Measurements from ENCODE around the gene GMDS.

GMDS gene

GRCh38 chr6:2257363-2257762 is 12.0 kb upstream of the GMDS start:
- DNase-seq (ENCODE audit: low read depth), result no peak
- TF ChIP-seq CTCF (IDR thresholded peaks at IDR 0.05; ENCODE audit: insufficient read depth, low read depth, low read length, missing control alignments), result no peak

GRCh38 chr6:2254747-2255146 is 9.3 kb upstream of the GMDS start:
- H3K4me3 ChIP-seq (ENCODE audit: low read depth, low read length), result no peak overlapping the region
- no peak for DNase-seq (ENCODE audit: low read depth)
- no peak for TF ChIP-seq CTCF (IDR thresholded peaks at IDR 0.05; ENCODE audit: insufficient read depth, low read depth, low read length, missing control alignments)

More at GRCh38 chr6:2257363-2257762, 12.0 kb upstream of the GMDS start:
- H3K4me3 ChIP-seq (ENCODE audit: low read depth, low read length), result no peak overlapping the region

- no peak for DNase-seq (ENCODE audit: low read depth)
- H3K4me3 ChIP-seq (ENCODE audit: low read depth, low read length), result no peak overlapping the region
- TF ChIP-seq CTCF (IDR thresholded peaks at IDR 0.05; ENCODE audit: insufficient read depth, low read depth, low read length, missing control alignments), result no peak
Observed at GRCh38 chr6:2249126-2249525, 3.7 kb upstream of the GMDS start.

GRCh38 chr6:2247664-2248063 is 2.3 kb upstream of the GMDS start:
- TF ChIP-seq CTCF (IDR thresholded peaks at IDR 0.05; ENCODE audit: insufficient read depth, low read depth, low read length, missing control alignments), result no peak
- no peak overlapping the region for H3K4me3 ChIP-seq (ENCODE audit: low read depth, low read length)
- no peak for DNase-seq (ENCODE audit: low read depth)

- peak overlapping the region; percentile 99 for H3K4me3 ChIP-seq (ENCODE audit: low read depth, low read length)
- no peak for TF ChIP-seq CTCF (IDR thresholded peaks at IDR 0.05; ENCODE audit: insufficient read depth, low read depth, low read length, missing control alignments)
- peak; percentile 69 for DNase-seq (ENCODE audit: low read depth)
Observed at GRCh38 chr6:2245877-2246863, 765 bp upstream of the GMDS start.

- no peak for TF ChIP-seq CTCF (IDR thresholded peaks at IDR 0.05; ENCODE audit: insufficient read depth, low read depth, low read length, missing control alignments)
- DNase-seq (ENCODE audit: low read depth), result peak; percentile 41
- peak overlapping the region; percentile 96 for H3K4me3 ChIP-seq (ENCODE audit: low read depth, low read length)
Observed at GRCh38 chr6:2244261-2245102, 923 bp downstream of the GMDS start.
